SK-MEL-5 (cell line): ENCODE measurements around the gene LAMA4. TPM values are rescaled to one million over a fixed set of nuclear protein-coding genes. Genes with fewer than 3 reads are reported as not detected.

Experiments used
- DNase-seq: peaks from one replicate; pipeline ENCODE4 v3.0.0-alpha.2; 2016; ENCODE audit warnings: low read depth, low spot score
- in situ Hi-C: cut with HindIII; loops from 2 replicates; pipeline ENCODE4 v1.10.0; 2016; ENCODE audit warnings: low sequenced_read_pairs, high pct_unique_total_duplicates, low pct_unique_long_range_greater_than_20kb
- polyA plus RNA-seq, 2 experiments: library from polyadenylated mRNA; depleted of rRNA; stranded (reverse); fragments of >200 nt; gene quantifications; 2 replicates each; pipeline ENCODE4 v1.2.3, GENCODE V29; 2015
- total RNA-seq: library from RNA; depleted of rRNA; stranded (reverse); fragments of >200 nt; shearing (Covaris generic); gene quantifications from 2 replicates; pipeline ENCODE4 v1.2.3, GENCODE V29; 2014; rRNA removed

Gene LAMA4
- 48.9 and 54.9 TPM in 2 replicates for total RNA-seq
- 40.4 and 52.9 TPM in 2 replicates for polyA plus RNA-seq (2015; cell fraction: cytosol; rRNA removed)
- polyA plus RNA-seq (2015; cell fraction: nucleus; rRNA removed): 65.6 and 117 TPM in 2 replicates

GRCh38 chr6:112253841-112254816 lies at the start of gene LAMA4:
TSS of gene LAMA4 (minus strand) at chr6:112254567. CDS start at chr6:112254150, 417 bp downstream.
- DNase-seq: peak; percentile 70
- in situ Hi-C loops: no loop called here

GRCh38 chr6:112302142-112302705 lies 47.9 kb upstream of the LAMA4 start:
- in situ Hi-C loops: no loop called here
- DNase-seq: no peak

GRCh38 chr6:112300896-112301295 lies 46.5 kb upstream of the LAMA4 start:
- DNase-seq: no peak
- in situ Hi-C loops: no loop called here

GRCh38 chr6:112298816-112299281 lies 44.5 kb upstream of the LAMA4 start:
- in situ Hi-C loops: no loop called here
- no peak for DNase-seq

- no peak for DNase-seq
- in situ Hi-C loops: no loop called here
Measured at GRCh38 chr6:112298021-112298745, 43.8 kb upstream of the LAMA4 start.

GRCh38 chr6:112296694-112297093 lies 42.3 kb upstream of the LAMA4 start:
- DNase-seq: no peak
- in situ Hi-C loops: no loop called here

GRCh38 chr6:112296122-112296521 lies 41.8 kb upstream of the LAMA4 start:
- DNase-seq: peak; percentile 61
- in situ Hi-C loops: no loop called here

GRCh38 chr6:112291161-112291762 lies 36.9 kb upstream of the LAMA4 start:
- no peak for DNase-seq
- in situ Hi-C loops: no loop called here

- in situ Hi-C loops: no loop called here
Measured at GRCh38 chr6:112289038-112289566, 34.7 kb upstream of the LAMA4 start.

GRCh38 chr6:112288475-112288874 lies 34.1 kb upstream of the LAMA4 start:
- no peak for DNase-seq
- in situ Hi-C loops: no loop called here

More at GRCh38 chr6:112289038-112289566, 34.7 kb upstream of the LAMA4 start:
- DNase-seq: no peak

- in situ Hi-C loops: no loop called here
- no peak for DNase-seq
Measured at GRCh38 chr6:112287577-112288225, 33.3 kb upstream of the LAMA4 start.

GRCh38 chr6:112286500-112287144 lies 32.3 kb upstream of the LAMA4 start:
- in situ Hi-C loops: no loop called here
- no peak for DNase-seq

GRCh38 chr6:112286010-112286409 lies 31.6 kb upstream of the LAMA4 start:
- in situ Hi-C loops: no loop called here
- no peak for DNase-seq

GRCh38 chr6:112284603-112285002 lies 30.2 kb upstream of the LAMA4 start:
- in situ Hi-C loops: no loop called here
- no peak for DNase-seq

- in situ Hi-C loops: no loop called here
- DNase-seq: no peak
Measured at GRCh38 chr6:112283621-112284020, 29.3 kb upstream of the LAMA4 start.

GRCh38 chr6:112281821-112282615 lies 27.7 kb upstream of the LAMA4 start:
- in situ Hi-C loops: no loop called here

More at GRCh38 chr6:112281821-112282615, 27.7 kb upstream of the LAMA4 start:
- DNase-seq: peak; percentile 75
